HCT116 (cell line): ENCODE data around the gene SIX4. TPM values are rescaled to one million over a fixed set of nuclear protein-coding genes. Genes with fewer than 3 reads are reported as not detected.

Experiments used
- ATAC-seq: fragments of 200-7000 bp; cut with Tn5 transposase; 2 replicates; pipeline ENCODE4 v1.9.1; 2020; ENCODE audit warnings: mild to moderate bottlenecking, moderate library complexity
- BruUV-seq: library from RNA; stranded (reverse); fragments of 400-500 nt; replicated peaks from 2 replicates; lab custom pipeline; 2021; lab: Mats Ljungman, UMichigan
- CTCF ChIA-PET: fragments of 300-600 bp; sonication (Branson Sonifier 250); formaldehyde crosslinking; loops from one replicate; lab custom pipeline; 2021; ENCODE audit warnings: antibody characterized with exemption; lab: Charles Lee
- POLR2A ChIA-PET: fragments of 300-600, 350-600 bp; sonication (Branson Sonifier 250); formaldehyde crosslinking; loops from one replicate; lab custom pipeline; 2021; ENCODE audit warnings: antibody characterized with exemption; lab: Charles Lee
- RAD21 ChIA-PET, 2 experiments: fragments of 300-600 bp; sonication (Branson Sonifier 250); formaldehyde crosslinking; loops; one replicate each; lab custom pipeline; 2023; ENCODE audit warnings: low total read pairs in 2 of 2; ENCODE audit not compliant: uncharacterized antibody in 2 of 2, unreplicated experiment in 2 of 2, low non-redundant PET in 1 of 2; lab: Charles Lee
- DNase-seq: peaks from one replicate; pipeline ENCODE4 v3.0.0-alpha.2; 2010; ENCODE audit warnings: low read depth, low spot score
- H2AFZ ChIP-seq: fragments of 200-600 bp; shearing (Covaris generic), sonication (generic); 2 replicates; pipeline ENCODE4 v1.6.1; 2017; ENCODE audit warnings: low read depth, mixed run types, mixed read lengths, antibody characterized with exemption, low read length; ENCODE audit not compliant: poor library complexity, severe bottlenecking
- H3K27ac ChIP-seq: 2 replicates; pipeline ENCODE4 v1.5.1; 2012; ENCODE audit warnings: low read depth, low read length
- H3K27me3 ChIP-seq: fragments of 200-600 bp; sonication (generic); 2 replicates; pipeline ENCODE4 v1.6.1; 2016; ENCODE audit warnings: mixed run types, low read length, mixed read lengths; ENCODE audit not compliant: insufficient read depth
- H3K36me3 ChIP-seq, 2 experiments: fragments of 200-500 bp in 1 of 2; fragments of 200-600 bp in 1 of 2; sonication (Bioruptor generic) in 1 of 2; sonication (generic) in 1 of 2; 2 replicates each; pipeline versions ENCODE4 v1.5.1 to v1.6.1; 2014 to 2016; ENCODE audit warnings: low read length in 2 of 2, inconsistent platforms in 1 of 2, mixed read lengths in 1 of 2, mixed run types in 1 of 2; ENCODE audit not compliant: insufficient read depth in 2 of 2, control insufficient read depth in 1 of 2
- H3K4me1 ChIP-seq, 2 experiments: fragments of 200-600 bp in 1 of 2; sonication (generic) in 1 of 2; 2 replicates each; pipeline versions ENCODE4 v1.5.1 to v1.6.1; 2012 to 2017; ENCODE audit warnings: low read length in 2 of 2, inconsistent platforms in 1 of 2, mild to moderate bottlenecking in 1 of 2, mixed read lengths in 1 of 2, mixed run types in 1 of 2, moderate library complexity in 1 of 2; ENCODE audit not compliant: insufficient read depth in 2 of 2, control insufficient read depth in 1 of 2
- H3K4me2 ChIP-seq: fragments of 200-600 bp; sonication (generic); 2 replicates; pipeline ENCODE4 v1.6.1; 2017; ENCODE audit warnings: mixed run types, low read length, mixed read lengths
- H3K4me3 ChIP-seq, 2 experiments: fragments of 200-600 bp in 1 of 2; sonication (generic) in 1 of 2; replicated peaks in 1 of 2; 2 replicates each; pipeline ENCODE4 v1.5.1; 2011 to 2016; ENCODE audit warnings: low read length in 2 of 2, control low read depth in 1 of 2, low read depth in 1 of 2, mild to moderate bottlenecking in 1 of 2, mixed read lengths in 1 of 2, mixed run types in 1 of 2
- H3K79me2 ChIP-seq: fragments of 200-600 bp; sonication (generic); 2 replicates; pipeline ENCODE4 v1.6.1; 2017; ENCODE audit warnings: mild to moderate bottlenecking, mixed run types, low read length, moderate library complexity, mixed read lengths; ENCODE audit not compliant: insufficient read depth
- H3K9ac ChIP-seq: fragments of 200-600 bp; sonication (generic); 2 replicates; pipeline ENCODE4 v1.6.1; 2016; ENCODE audit warnings: low read length, mixed read lengths
- H3K9me2 ChIP-seq: fragments of 200-600 bp; sonication (generic), shearing (Covaris generic); 2 replicates; pipeline ENCODE4 v1.6.1; 2017; ENCODE audit warnings: mixed run types, mild to moderate bottlenecking, moderate library complexity; ENCODE audit not compliant: insufficient read depth
- H3K9me3 ChIP-seq, 2 experiments: fragments of 200-500 bp in 1 of 2; fragments of 200-600 bp in 1 of 2; sonication (Bioruptor generic) in 1 of 2; sonication (generic) in 1 of 2; 2 replicates each; pipeline ENCODE4 v1.6.1; 2014 to 2017; ENCODE audit warnings: low read length in 2 of 2, mixed read lengths in 2 of 2, inconsistent platforms in 1 of 2, low read depth in 1 of 2, mild to moderate bottlenecking in 1 of 2, mixed run types in 1 of 2, moderate library complexity in 1 of 2; ENCODE audit not compliant: control insufficient read depth in 1 of 2, insufficient read depth in 1 of 2
- H4K20me1 ChIP-seq: fragments of 200-600 bp; sonication (generic), shearing (Covaris generic); 2 replicates; pipeline ENCODE4 v1.6.1; 2017; ENCODE audit warnings: mixed run types, mild to moderate bottlenecking, moderate library complexity; ENCODE audit not compliant: insufficient read depth
- CBX3 ChIP-seq: IDR thresholded peaks from 2 replicates; pipeline ENCODE4 v1.6.1; 2012; ENCODE audit warnings: low read depth
- CEBPB ChIP-seq: IDR thresholded peaks from 2 replicates; pipeline ENCODE4 v1.6.1; 2012; ENCODE audit warnings: low read depth
- EGR1 ChIP-seq: IDR thresholded peaks from 2 replicates; pipeline ENCODE4 v1.6.1; 2012; ENCODE audit warnings: low read depth
- EZH2 ChIP-seq: fragments of 200-600 bp; sonication (generic); IDR thresholded peaks from 2 replicates; pipeline ENCODE4 v1.6.1; 2017; ENCODE audit warnings: antibody characterized with exemption, mixed run types
- FOSL1 ChIP-seq: IDR thresholded peaks from 2 replicates; pipeline ENCODE4 v1.6.1; 2012; ENCODE audit warnings: low read depth
- POLR2A ChIP-seq: IDR thresholded peaks from 2 replicates; pipeline ENCODE4 v1.7.0; 2011; ENCODE audit warnings: borderline replicate concordance; ENCODE audit not compliant: insufficient read depth, insufficient read length; ENCODE audit errors: extremely low read depth
- POLR2AphosphoS5 ChIP-seq: IDR thresholded peaks from 2 replicates; pipeline ENCODE4 v1.6.1; 2011; ENCODE audit warnings: mild to moderate bottlenecking, low read depth, low read length, moderate library complexity
- RAD21 ChIP-seq: IDR thresholded peaks from 2 replicates; pipeline ENCODE4 v1.6.1; 2012; ENCODE audit warnings: low read depth, mild to moderate bottlenecking
- SIN3A ChIP-seq: IDR thresholded peaks from 2 replicates; pipeline ENCODE4 v1.6.1; 2012; ENCODE audit warnings: low read depth
- SRF ChIP-seq: IDR thresholded peaks from 2 replicates; pipeline ENCODE4 v1.6.1; 2012; ENCODE audit warnings: low read depth
- TCF7L2 ChIP-seq: IDR thresholded peaks from 2 replicates; pipeline ENCODE4 v1.7.0; 2011; ENCODE audit warnings: borderline replicate concordance, inconsistent platforms; ENCODE audit not compliant: insufficient read depth, insufficient read length; ENCODE audit errors: extremely low read depth
- YY1 ChIP-seq: IDR thresholded peaks from 2 replicates; pipeline ENCODE4 v1.6.1; 2011; ENCODE audit warnings: low read length, low read depth, moderate library complexity, mild to moderate bottlenecking; ENCODE audit not compliant: insufficient replicate concordance; ENCODE audit errors: extremely low read depth
- ZNF274 ChIP-seq: fragments of 200-500 bp; sonication (Bioruptor generic); IDR thresholded peaks from 2 replicates; pipeline ENCODE4 v1.6.1; 2014; ENCODE audit warnings: mild to moderate bottlenecking, low read depth, low read length, inconsistent platforms
- intact Hi-C: fragments of 100-400 bp; cut with micrococcal nuclease; formaldehyde crosslinking; loops from 2 replicates; pipeline ENCODE4 v1.10.0; 2022
- total RNA-seq: library from RNA; stranded (reverse); gene quantifications from one replicate; pipeline ENCODE4 v1.2.1, GENCODE V29; 2021; ENCODE audit not compliant: unreplicated experiment
- TF ChIP-seq, protein P1 (sequence below): IDR thresholded peaks from 2 replicates; pipeline ENCODE4 v1.6.1; 2011; ENCODE audit warnings: mild to moderate bottlenecking, low read length, moderate library complexity; ENCODE audit not compliant: insufficient replicate concordance; ENCODE audit errors: extremely low read depth
- TF ChIP-seq, protein P2 (sequence below), 3 experiments: fragments of 200-600 bp in 1 of 3; sonication (generic) in 1 of 3; IDR thresholded peaks in 2 of 3; conservative IDR thresholded peaks in 1 of 3; 2 replicates each; pipeline ENCODE4 v1.5.1; 2012 to 2017; ENCODE audit warnings: low read depth in 2 of 3, low read length in 2 of 3, antibody characterized with exemption in 1 of 3, borderline replicate concordance in 1 of 3, control low read depth in 1 of 3, mild to moderate bottlenecking in 1 of 3, mixed read lengths in 1 of 3, mixed run types in 1 of 3, moderate library complexity in 1 of 3; ENCODE audit not compliant: insufficient read depth in 1 of 3

SIX4 gene
- total RNA-seq, 1 experiment from 2014 or later = 24.5 TPM

DNA sequence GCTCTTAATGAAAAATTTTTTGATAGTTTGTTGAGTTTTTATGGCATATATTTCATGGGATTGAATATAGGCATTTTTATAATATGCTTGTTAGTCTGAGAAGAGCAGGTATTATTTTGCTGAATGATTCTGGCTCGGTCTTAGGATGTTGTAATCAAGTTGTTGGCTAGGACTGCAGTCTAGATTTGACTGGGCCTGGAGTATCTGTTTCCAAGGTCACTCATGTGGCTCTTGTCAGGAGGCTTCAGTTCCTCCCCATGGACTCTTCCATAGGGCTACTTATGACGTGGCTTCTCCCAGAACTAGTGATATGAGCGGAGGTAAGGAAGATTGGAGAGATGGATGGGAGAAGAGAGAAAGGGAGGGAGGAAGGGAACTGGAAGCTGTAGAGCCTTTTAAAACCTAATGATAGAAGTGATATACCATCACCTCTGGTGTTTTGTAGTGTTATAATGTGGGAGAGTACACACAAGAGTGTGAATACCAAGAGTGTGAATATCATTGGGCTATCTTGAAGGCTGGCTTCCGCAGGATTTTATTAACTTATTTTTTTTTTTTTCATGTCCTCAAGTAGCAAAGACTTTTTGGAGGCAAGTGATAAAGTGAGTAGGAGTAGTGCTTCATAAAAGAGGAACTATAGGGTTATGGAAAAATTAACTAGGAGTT, 14.8 kb upstream of the SIX4 start:
- H3K4me1 ChIP-seq = peaks cover 0 to 13% of the 10 kb centered on the region in 2 experiments; a peak in 3 of 4 replicates
- H3K9me3 ChIP-seq = no peaks in the 10 kb centered on the region
- peaks cover 81% of the 10 kb centered on the region for H3K79me2 ChIP-seq
- intact Hi-C loops = no loop called here
- H3K4me3 ChIP-seq = no peak overlapping the region
- ChIA-PET CTCF (no interaction called here), RAD21 (no interaction called here)
- ATAC-seq (no peak), DNase-seq (no peak)
- BruUV-seq = no TSS peak
- H4K20me1 ChIP-seq = no peaks in the 10 kb centered on the region
- no peak overlapping the region for H3K9ac ChIP-seq
- TF ChIP-seq CBX3 (no peak), YY1 (no peak), SRF (no peak), EZH2 (no peak), FOSL1 (no peak), SIN3A (no peak), EGR1 (no peak), RAD21 (no peak), ZNF274 (no peak), POLR2A (no peak), CEBPB (no peak), POLR2AphosphoS5 (no peak), TCF7L2 (no peak)
- TF ChIP-seq, protein P1, sequence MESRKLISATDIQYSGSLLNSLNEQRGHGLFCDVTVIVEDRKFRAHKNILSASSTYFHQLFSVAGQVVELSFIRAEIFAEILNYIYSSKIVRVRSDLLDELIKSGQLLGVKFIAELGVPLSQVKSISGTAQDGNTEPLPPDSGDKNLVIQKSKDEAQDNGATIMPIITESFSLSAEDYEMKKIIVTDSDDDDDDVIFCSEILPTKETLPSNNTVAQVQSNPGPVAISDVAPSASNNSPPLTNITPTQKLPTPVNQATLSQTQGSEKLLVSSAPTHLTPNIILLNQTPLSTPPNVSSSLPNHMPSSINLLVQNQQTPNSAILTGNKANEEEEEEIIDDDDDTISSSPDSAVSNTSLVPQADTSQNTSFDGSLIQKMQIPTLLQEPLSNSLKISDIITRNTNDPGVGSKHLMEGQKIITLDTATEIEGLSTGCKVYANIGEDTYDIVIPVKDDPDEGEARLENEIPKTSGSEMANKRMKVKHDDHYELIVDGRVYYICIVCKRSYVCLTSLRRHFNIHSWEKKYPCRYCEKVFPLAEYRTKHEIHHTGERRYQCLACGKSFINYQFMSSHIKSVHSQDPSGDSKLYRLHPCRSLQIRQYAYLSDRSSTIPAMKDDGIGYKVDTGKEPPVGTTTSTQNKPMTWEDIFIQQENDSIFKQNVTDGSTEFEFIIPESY = no peak
- TF ChIP-seq, protein P2, sequence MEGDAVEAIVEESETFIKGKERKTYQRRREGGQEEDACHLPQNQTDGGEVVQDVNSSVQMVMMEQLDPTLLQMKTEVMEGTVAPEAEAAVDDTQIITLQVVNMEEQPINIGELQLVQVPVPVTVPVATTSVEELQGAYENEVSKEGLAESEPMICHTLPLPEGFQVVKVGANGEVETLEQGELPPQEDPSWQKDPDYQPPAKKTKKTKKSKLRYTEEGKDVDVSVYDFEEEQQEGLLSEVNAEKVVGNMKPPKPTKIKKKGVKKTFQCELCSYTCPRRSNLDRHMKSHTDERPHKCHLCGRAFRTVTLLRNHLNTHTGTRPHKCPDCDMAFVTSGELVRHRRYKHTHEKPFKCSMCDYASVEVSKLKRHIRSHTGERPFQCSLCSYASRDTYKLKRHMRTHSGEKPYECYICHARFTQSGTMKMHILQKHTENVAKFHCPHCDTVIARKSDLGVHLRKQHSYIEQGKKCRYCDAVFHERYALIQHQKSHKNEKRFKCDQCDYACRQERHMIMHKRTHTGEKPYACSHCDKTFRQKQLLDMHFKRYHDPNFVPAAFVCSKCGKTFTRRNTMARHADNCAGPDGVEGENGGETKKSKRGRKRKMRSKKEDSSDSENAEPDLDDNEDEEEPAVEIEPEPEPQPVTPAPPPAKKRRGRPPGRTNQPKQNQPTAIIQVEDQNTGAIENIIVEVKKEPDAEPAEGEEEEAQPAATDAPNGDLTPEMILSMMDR (IDR thresholded peaks at IDR 0.05 in 2 of 3, conservative IDR thresholded peaks at IDR 0.05 in 1 of 3; ENCODE audit: borderline replicate concordance in 1 of 3, insufficient read depth in 1 of 3, low read depth in 2 of 3, low read length in 2 of 3) = no peak
- TF ChIP-seq, all 23 proteins: peak for 0
- POLR2A ChIA-PET = no interaction called here
- Histone ChIP-seq H3K27ac (no peak overlapping the region), H3K9me2 (no peaks in the 10 kb centered on the region), H3K4me2 (no peak overlapping the region), H3K36me3 (no peaks in the 10 kb centered on the region), H2AFZ (no peak overlapping the region), H3K27me3 (no peaks in the 10 kb centered on the region)
